SKM-1 treated with dmso at 0.1 percent for 144 hours (cell line): ENCODE data around the gene UGT2A1.

Source experiments
- DNase-seq: peaks from one replicate; lab custom pipeline; 2025; ENCODE audit not compliant: unreplicated experiment; lab: John Stamatoyannopoulos, UW

Gene UGT2A1

DNA sequence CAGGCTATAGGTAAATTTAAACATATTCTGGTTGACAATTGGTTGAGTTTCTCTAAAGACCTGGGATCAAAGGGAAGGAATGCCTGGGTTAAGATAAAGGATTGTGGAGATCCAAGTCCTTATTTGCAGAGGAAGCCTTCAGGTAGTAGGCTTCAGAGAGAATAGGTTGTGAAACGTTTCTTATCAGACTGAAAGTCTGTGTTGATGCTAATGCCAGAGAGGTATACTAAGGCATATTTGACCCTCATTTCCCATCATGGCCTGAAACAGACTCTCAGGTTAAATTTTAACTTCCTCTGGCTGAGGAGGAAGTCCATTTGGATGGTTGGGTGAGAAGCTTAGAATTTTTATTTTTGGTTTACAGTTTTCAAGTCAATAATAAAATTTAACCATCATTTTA, 61.7 kb downstream of the UGT2A1 start:
- no peak for DNase-seq

DNA sequence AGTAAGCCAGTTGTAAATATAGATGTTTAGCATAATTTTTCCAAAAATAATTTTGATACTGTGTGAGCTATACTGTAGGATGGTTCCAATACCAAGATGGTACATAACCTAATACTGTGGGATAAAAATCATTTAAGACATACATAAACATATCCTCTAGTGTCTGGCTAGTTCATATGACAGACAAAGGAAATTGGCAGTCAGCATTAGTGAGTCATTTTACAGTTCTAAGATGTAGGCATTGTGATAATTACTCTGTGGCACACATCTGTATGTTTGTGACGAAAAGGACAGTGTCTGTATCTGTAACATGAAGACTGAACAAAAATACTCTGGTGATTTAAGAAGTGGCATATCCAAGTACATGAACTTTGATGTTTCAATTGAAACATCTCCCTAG, 63.2 kb downstream of the UGT2A1 start:
- DNase-seq = no peak

DNA sequence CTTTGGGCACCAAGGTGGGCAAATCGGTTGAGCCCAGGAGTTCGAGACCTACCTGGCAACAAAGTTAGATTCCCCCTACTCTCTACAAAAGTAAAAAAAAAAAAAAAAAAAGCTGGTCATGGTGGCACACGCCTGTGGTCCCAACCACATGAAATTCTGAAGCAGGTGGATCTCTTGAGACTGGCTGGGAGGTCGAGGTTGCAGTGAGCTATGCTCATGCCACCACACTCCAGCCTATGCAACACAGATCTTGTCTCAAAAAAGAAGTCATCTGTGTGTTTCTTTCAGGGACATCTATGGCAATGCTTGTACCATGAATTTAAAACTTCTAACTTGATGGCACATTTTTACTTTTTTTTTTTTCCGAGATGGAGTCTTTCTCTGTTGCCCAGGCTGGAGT, 68.9 kb downstream of the UGT2A1 start:
- no peak for DNase-seq

DNA sequence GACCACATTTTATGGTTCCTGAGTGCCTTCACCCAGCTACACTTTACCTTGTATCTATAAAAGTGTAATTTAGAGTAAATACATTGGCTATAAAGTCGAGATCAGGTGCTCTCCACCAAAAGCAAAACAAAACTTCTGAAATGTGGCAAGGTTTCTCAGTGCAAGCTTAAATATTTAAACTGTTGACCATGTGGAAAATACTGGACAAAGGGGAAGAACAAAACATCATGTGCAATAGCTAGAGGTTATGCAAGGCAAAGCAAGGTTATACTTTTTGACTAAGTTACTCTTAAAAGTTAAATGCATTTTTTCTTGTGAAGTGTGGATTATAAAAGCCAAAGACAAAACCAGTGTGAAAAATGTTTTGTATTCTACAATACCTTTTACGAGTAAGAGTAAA, 69.5 kb downstream of the UGT2A1 start:
- no peak for DNase-seq

DNA sequence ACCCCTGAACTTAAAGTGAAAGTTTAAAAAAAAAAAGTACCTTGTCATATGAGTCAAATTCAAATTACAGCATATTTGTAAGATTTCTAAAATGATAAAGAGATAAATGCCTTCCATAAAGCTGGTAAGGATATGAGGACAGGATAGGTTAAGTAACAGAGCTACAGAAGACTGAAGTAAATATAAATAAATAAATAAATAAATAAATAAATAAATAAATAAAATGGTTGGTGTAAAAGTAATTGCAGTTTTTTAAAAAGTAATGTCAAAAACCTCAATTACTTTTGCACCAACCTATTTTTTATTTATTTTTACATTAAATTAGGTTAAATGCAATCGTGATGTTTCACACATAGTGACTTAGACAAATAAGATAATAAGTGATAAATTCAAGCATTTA, 75.8 kb downstream of the UGT2A1 start:
- no peak for DNase-seq

DNA sequence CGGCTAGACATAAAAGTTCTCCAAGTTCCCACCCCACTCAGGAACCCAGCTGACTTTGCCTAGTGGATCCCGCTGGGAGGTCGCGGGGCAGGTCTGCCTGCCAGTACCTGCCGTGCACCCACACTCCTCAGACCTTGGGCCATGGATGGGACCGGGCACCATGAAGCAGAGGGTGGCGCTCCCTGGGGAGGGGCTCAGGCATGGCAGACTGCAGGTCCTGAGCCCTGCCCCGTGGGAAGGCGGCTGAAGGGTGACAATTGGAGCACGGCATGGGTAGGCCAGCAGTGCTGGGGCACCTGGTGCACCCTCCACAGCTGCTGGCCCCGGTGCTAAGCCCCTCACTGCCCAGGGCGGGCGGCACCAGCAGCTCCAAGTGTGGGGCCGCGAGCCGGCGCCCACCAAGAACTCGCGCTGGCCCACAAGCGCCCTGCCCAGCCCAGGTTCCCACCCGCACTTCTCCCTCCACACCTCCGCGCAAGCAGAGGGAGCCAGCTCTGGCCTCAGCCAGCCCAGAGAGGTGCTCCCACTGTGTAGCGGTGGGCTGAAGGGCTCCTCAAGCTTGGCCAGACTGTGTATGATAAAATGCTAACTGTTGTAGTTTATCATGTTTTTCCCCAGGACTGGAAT, 76.7 kb downstream of the UGT2A1 start:
- DNase-seq = no peak

DNA sequence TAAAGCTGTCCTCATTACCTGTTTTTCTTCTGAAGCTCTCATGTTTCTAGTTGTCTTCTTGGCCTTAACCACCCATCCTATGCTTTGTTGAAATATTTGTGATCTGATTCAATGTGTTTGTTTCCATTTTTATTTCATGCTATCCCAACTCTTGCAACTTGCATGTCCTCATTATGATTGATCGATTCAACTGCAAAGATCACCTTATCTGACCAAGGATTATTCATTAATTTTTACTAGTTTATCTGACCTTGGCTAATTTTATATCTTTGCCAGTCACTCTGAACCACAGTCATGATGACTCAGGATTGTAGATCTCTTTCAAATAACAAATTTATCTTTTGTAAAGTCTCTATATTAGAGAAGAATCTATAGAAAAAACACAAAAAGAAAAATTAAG, 84.3 kb downstream of the UGT2A1 start:
- DNase-seq = no peak

DNA sequence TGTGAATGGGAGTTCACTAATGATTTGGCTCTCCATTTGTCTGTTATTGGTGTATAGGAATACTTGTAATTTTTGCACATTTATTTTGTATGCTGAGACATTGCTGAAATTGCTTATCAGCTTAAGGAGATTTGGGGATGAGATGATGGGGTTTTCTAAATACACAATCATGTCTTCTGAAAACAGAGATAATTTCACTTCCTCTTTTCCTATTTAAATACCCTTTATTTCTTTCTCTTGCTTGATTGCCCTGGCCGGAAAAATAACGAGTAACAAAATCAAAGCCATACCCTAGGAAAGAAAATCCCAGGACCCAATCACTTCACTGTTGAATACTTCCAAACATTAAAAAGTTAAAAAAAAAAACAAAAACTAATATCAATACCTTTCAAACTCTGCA, 89.6 kb downstream of the UGT2A1 start:
- DNase-seq = no peak

DNA sequence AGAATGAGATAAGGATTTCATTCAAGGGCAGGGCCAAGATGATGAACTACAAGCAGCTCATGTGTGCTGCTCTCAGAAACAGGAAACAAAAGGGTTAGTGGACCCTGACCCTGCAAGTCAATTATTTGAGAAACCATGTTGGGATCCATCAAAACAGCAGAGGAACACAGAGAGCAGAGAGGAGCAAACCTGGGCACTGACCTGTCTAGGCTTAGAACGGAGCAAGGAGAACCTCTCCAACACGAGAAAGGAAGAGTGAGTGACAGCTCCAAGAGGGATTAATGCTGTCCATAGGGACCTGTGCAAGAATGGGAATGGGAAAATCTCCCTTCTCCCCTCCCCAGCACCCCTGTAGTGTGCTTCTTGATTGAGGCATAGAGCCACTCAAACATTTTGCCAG, 103.4 kb downstream of the UGT2A1 start:
- no peak for DNase-seq

DNA sequence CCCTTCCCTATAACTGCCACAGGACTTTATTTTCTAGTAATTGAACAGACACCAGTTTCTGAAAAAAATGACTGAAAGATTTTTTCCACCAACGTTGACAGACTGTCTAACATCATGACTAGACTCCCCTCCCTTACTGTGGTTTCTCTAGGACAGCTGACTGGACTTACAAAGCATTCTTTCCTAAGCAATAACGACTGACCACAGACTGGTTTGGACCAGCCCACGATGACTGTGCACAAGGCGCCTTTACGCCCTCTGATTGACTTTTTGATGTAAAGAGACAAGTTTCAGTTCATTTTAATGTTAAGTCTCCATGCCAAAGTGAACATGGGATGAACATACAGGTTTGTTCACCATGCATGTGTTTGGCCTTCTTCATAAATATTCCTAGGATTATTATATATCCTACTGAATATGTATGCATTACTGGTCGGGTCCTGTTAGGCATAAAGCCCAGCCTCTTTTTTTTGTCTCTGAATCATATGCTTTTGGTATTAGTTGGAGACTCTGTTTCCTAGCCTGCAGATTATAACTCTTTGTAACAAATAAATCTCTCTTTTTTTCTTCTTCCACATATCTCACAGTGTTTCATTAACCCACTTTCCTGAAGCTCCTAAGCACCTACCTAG, 106.8 kb downstream of the UGT2A1 start:
- DNase-seq = no peak
